HFF-Myc (cell line): ENCODE data around the gene PRIMPOL.
A peak's percentile ranks its signal among the peaks of the same experiment; 100 is the strongest.

Source experiments
- DNase-seq: peaks from one replicate; pipeline ENCODE4 v3.0.0-alpha.2; 2011; ENCODE audit warnings: low read depth; ENCODE audit errors: extremely low read depth
- H3K4me3 ChIP-seq: replicated peaks from 2 replicates; pipeline ENCODE4 v1.5.1; 2011; ENCODE audit warnings: low read depth, mild to moderate bottlenecking, control low read depth, low read length
- TF ChIP-seq, protein P1 (sequence below): IDR thresholded peaks from 2 replicates; pipeline ENCODE4 v1.5.1; 2012; ENCODE audit warnings: mild to moderate bottlenecking, low read depth, low read length, control low read depth; ENCODE audit errors: missing control alignments

PRIMPOL gene

DNA sequence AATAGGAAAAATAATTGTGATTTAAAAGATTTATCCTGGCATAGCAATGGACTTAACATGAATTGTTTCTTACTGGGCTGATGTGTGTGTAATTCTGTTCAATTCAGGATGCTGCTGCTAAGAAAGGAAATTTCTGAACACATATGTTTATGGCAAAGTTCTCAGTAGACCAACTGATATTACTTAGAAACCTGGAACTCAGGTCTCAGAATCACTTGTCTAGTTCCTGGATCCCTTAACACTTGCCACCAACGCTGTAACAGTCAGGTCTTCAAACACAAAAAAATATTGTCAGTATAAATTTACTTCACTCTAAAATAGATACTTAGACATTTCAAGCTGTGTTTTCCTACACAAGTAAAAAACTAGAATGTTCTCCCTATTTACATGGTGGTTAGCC lies 5.8 kb upstream of the PRIMPOL start:
- no peak for DNase-seq
- no peak overlapping the region for H3K4me3 ChIP-seq
- TF ChIP-seq, protein P1, sequence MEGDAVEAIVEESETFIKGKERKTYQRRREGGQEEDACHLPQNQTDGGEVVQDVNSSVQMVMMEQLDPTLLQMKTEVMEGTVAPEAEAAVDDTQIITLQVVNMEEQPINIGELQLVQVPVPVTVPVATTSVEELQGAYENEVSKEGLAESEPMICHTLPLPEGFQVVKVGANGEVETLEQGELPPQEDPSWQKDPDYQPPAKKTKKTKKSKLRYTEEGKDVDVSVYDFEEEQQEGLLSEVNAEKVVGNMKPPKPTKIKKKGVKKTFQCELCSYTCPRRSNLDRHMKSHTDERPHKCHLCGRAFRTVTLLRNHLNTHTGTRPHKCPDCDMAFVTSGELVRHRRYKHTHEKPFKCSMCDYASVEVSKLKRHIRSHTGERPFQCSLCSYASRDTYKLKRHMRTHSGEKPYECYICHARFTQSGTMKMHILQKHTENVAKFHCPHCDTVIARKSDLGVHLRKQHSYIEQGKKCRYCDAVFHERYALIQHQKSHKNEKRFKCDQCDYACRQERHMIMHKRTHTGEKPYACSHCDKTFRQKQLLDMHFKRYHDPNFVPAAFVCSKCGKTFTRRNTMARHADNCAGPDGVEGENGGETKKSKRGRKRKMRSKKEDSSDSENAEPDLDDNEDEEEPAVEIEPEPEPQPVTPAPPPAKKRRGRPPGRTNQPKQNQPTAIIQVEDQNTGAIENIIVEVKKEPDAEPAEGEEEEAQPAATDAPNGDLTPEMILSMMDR, result no peak

DNA sequence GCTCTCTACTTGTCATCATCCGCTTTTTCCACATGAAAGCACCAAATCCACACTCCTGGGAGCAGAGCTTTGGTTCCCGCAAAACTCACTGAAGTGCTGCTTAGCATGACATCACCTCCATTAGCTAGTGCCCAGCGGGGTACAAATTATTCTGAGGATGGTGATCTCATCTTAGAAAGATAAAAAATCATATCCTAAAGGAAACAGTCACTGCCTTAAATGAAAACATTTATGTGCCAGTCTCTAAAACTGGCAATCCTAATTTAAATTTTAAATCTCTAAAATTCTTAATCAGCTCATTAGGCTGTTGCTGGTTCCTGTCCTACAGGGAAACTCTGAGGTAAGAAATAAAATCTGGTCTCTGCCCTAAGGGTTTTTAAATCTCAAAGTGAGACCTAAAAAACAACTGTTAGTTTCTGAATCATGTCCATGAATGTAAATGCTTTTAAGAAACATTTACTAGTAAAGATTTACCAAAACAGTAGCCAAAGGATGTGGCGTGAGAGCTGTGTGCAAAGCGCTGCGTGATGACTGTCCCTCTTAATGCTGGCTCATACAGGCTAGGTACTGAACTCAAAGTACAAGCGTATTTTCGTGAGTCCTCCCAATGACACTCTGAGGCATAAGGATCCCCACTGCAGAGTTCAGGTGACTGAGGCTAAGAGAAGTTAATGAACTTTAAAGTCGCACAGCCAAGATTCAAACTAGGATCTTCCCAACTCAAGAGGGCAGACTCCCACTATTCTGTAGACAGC lies 4.8 kb upstream of the PRIMPOL start:
- no peak for DNase-seq
- no peak overlapping the region for H3K4me3 ChIP-seq
- TF ChIP-seq, protein P1, result no peak

DNA sequence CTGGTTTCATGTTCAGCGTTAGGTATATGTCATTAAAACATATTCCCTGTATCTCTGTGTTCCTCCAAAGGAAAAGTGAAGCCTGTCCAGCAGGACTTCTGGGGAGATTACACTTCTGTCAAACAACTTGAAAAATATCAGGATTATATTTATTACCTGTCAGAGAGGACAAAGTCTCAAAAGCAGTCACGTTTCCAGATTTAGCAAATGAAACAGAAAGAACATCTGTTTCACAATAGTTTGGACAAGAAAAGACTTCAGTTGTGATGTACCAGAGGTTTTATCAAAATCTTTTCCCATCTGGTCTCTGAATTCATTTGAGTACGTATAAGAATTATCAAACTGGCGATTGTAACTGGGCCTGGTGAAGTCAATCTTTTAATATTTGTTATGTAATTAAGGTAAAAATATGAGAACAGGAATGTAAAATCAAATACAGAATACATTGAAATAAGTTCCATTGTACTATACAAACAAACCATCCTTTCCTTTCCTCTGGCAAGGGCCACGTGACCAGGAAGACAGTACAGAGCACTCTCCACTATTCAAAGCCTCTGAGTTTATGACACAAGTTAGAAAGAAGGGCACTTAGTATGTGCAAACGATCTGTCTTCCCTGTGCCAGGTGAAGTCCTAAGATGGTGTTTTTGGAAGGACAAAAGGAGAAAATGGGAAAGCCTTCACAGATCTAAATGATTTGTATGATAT lies 3.5 kb upstream of the PRIMPOL start:
- TF ChIP-seq, protein P1, result no peak
- H3K4me3 ChIP-seq, result no peak overlapping the region
- no peak for DNase-seq

DNA sequence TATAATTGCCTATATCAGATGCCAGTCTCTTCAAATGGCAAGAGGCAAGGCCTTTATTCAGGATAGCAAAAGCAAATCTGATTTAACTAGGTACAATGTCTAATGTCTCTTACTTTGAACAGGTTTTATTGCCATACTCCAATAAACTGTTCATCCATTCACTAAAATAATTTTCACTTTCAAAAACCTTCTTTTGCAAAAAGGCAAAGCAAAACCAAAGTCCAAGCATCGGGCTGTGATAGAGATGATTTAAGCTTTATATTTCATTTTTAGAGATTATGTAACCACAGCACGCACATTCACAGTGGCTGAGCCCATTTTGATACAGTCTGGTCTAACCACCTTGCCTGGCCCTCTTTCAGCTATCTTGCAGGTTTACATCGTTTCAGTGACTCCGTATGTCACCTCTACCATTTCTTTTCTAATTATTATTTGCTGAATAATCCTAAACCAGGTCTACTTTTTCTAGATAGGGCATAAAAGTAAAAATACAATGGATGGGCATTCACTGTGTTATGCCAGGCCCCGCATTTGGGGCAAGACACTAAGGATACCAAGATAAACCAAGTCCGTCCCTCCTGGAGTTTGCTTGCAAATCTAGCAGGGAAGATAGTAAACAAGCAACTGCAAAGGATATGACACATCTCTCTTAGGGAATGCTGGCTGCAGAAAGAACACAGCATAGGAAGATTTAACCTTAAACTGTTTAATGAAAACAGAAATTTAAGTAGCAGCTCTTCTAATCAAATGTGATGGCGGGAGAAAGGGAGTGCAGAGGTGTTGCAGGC lies 2.1 kb upstream of the PRIMPOL start:
- DNase-seq, result no peak

DNA sequence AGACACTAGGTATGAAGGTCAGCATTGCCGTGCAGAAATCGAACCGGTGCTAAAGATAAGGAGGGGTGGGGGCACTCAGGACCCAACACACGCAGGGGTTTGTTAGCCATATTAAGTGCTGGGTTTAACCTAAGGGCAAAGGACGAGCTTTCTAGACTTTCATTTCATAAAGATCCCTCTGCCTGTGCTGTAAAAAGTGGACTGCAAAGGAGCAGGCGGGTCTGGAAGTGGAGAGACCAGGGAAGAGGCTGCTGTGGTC lies 1.6 kb upstream of the PRIMPOL start:
- TF ChIP-seq, protein P1, result no peak
- DNase-seq, result no peak
- peak overlapping the region; percentile 83 for H3K4me3 ChIP-seq

More for the DNA sequence above, 2.1 kb upstream of the PRIMPOL start:
- TF ChIP-seq, protein P1, result no peak
- H3K4me3 ChIP-seq, result peak overlapping the region; percentile 83

DNA sequence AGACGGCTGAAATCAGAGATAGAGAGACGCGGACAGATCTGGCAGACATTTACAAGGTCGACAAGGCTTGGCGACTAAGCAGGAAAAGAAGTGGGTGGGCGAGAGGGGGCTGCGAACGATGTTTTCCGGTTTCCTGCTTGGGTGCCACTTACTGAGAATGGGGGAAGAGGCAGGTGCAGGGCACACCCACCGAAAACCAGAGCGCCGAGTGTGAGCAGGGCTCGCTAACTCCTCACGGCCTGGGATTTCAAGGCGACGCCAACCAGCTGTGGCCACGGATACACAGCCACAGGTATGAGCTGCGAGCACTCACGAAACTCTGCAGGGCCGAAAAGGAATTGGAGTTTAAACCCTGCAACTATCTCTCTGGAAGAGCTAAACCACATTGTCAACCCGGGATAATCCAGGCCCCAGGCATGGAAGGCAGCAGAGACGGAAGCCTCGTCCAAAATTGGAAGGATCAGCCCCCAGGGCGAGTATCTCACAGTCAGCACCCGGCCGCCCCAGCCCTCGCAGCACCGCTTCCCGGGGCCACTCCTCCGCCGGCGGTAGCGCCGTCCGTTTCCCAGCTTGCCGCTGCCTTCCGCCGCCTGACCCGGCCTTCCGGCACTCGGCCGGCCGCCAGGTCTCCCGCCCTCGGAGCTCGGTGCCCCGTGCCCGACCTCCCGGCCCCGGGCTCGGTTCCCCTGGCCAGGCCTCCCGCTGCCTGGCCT lies 1.1 kb upstream of the PRIMPOL start:
- H3K4me3 ChIP-seq, result peak overlapping the region; percentile 83
- DNase-seq, result no peak
- TF ChIP-seq, protein P1, result no peak
